ENCODE measurements around the gene ARHGAP8. TPM values are rescaled to one million over a fixed set of nuclear protein-coding genes. Genes with fewer than 3 reads are reported as not detected.

ARHGAP8 gene
- total RNA-seq, 1 donor from 2014 or later: 0.49 TPM

GRCh38 chr22:44728761-44729324 is 23.5 kb upstream of the ARHGAP8 start:
- peaks cover 10% of the 10 kb centered on the region for H3K4me1 Mint-ChIP-seq
- H3K4me3 Mint-ChIP-seq: no peak overlapping the region
- H3K27me3 Mint-ChIP-seq: no peaks in the 10 kb centered on the region
- no peak for ATAC-seq (ENCODE audit: low read depth)
- no peaks in the 10 kb centered on the region for H3K9me3 Mint-ChIP-seq
- CTCF ChIA-PET: interaction anchor here (1.0 to 2.3 kb wide), 3 partner anchors 26 to 44 kb away, joined by 3 to 11 read pairs (median 3); no protein-coding TSS in a partner anchor
- no peak for DNase-seq
- intact Hi-C loops (cut with micrococcal nuclease): no loop called here
- H3K27ac Mint-ChIP-seq: no peak overlapping the region
- peaks cover 14% of the 10 kb centered on the region for H3K36me3 Mint-ChIP-seq (ENCODE audit: low read depth)
- POLR2A ChIA-PET: interaction anchor here (0.6 to 1.1 kb wide), 3 partner anchors 19 to 334 kb away, joined by 3 to 5 read pairs (median 3); partner anchors contain the start of gene PRR5
- no peak for TF ChIP-seq CTCF (IDR thresholded peaks at IDR 0.05)

GRCh38 chr22:44729391-44730021 is 22.9 kb upstream of the ARHGAP8 start:
- TF ChIP-seq CTCF (IDR thresholded peaks at IDR 0.05): no peak
- H3K4me1 Mint-ChIP-seq: peaks cover 10% of the 10 kb centered on the region
- H3K9me3 Mint-ChIP-seq: no peaks in the 10 kb centered on the region
- peak; percentile 60 for ATAC-seq (ENCODE audit: low read depth)
- ChIA-PET POLR2A (interaction anchor here (0.6 to 1.1 kb wide), 2 partner anchors 27 to 333 kb away, joined by 3 read pairs; partner anchors contain the start of gene PRR5), CTCF (interaction anchor here (1.1 to 2.3 kb wide), 2 partner anchors 11 to 31 kb away, joined by 3 to 11 read pairs; no protein-coding TSS in a partner anchor)
- H3K27me3 Mint-ChIP-seq: no peaks in the 10 kb centered on the region
- H3K4me3 Mint-ChIP-seq: no peak overlapping the region
- H3K27ac Mint-ChIP-seq: no peak overlapping the region
- intact Hi-C loops (cut with micrococcal nuclease): no loop called here
- peaks cover 12% of the 10 kb centered on the region for H3K36me3 Mint-ChIP-seq (ENCODE audit: low read depth)
- no peak for DNase-seq

- Mint-ChIP-seq H3K27me3 (no peaks in the 10 kb centered on the region), H3K9me3 (no peaks in the 10 kb centered on the region), H3K27ac (no peak overlapping the region), H3K36me3 (ENCODE audit: low read depth) (peaks cover 11% of the 10 kb centered on the region), H3K4me1 (peaks cover 10% of the 10 kb centered on the region), H3K4me3 (no peak overlapping the region)
- no peak for TF ChIP-seq CTCF (IDR thresholded peaks at IDR 0.05)
- ATAC-seq (ENCODE audit: low read depth) (no peak), DNase-seq (no peak)
- POLR2A ChIA-PET: interaction anchor here (1.1 kb wide), 1 partner anchor 28 kb away, joined by 3 read pairs; the partner anchor contains the start of gene PRR5
- CTCF ChIA-PET: interaction anchor here (1.1 to 2.3 kb wide), 2 partner anchors 11 to 32 kb away, joined by 3 to 11 read pairs; no protein-coding TSS in a partner anchor
- intact Hi-C loops (cut with micrococcal nuclease): no loop called here
Measured at GRCh38 chr22:44730022-44730393, 22.4 kb upstream of the ARHGAP8 start.

- TF ChIP-seq CTCF (IDR thresholded peaks at IDR 0.05): no peak
- Mint-ChIP-seq H3K36me3 (ENCODE audit: low read depth) (peaks cover 11% of the 10 kb centered on the region), H3K9me3 (no peaks in the 10 kb centered on the region), H3K27ac (no peak overlapping the region), H3K4me1 (peaks cover 10% of the 10 kb centered on the region), H3K27me3 (no peaks in the 10 kb centered on the region), H3K4me3 (no peak overlapping the region)
- POLR2A ChIA-PET: no interaction called here
- CTCF ChIA-PET: interaction anchor here (1.1 to 2.3 kb wide), 2 partner anchors 12 to 32 kb away, joined by 3 to 11 read pairs; no protein-coding TSS in a partner anchor
- ATAC-seq (ENCODE audit: low read depth): no peak
- no peak for DNase-seq
- intact Hi-C loops (cut with micrococcal nuclease): no loop called here
Measured at GRCh38 chr22:44730490-44731356, 21.7 kb upstream of the ARHGAP8 start.
